Measurements from ENCODE around the gene DAP. TPM values are rescaled to one million over a fixed set of nuclear protein-coding genes. Genes with fewer than 3 reads are reported as not detected.

DAP gene
- total RNA-seq, 4 donors from 2014 or later: 33.6 to 71.4 (median 47.9) TPM

DNA sequence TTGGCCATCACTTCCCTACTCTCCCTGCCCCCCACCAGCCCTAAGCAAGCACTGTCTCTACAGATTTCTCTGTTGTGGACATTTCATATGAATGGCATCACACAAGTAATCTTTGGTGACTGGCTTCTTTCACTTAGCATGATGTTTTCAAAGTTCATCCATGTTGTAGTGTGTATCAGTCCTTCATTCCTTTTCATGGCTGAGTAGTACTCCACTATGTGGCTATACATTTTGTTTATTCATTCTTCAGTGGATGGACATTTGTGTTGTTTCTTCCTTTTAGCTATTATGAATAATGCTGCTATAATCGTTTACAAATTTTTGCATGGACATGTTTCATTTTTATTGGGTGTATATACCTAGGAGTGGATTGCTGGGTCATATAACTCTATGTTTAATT lies 84.1 kb downstream of the DAP start:
- Histone ChIP-seq H3K4me3 (no peak overlapping the region), H3K4me1 (no peaks in the 10 kb centered on the region), H3K27ac (no peak overlapping the region), H3K36me3 (peaks cover 0 to 23% (median 9%) of the 10 kb centered on the region in 4 donors), H3K9me3 (no peaks in the 10 kb centered on the region), H3K27me3 (no peaks in the 10 kb centered on the region)
- in situ Hi-C loops (cut with MboI; ENCODE audit: low pct_ligation_motif_present in 1 of 4, low pct_unique_long_range_greater_than_20kb in 1 of 4, low sequenced_read_pairs in 3 of 4) (no loop called here), intact Hi-C loops (cut with DNase I; ENCODE audit: low total_unique reads) (no loop called here)
- TF ChIP-seq POLR2A (IDR thresholded peaks at IDR 0.05): no peak
- no peak for TF ChIP-seq EP300 (IDR thresholded peaks at IDR 0.05; ENCODE audit: low read depth)
- TF ChIP-seq POLR2AphosphoS5 (IDR thresholded peaks at IDR 0.05): no peak
- TF ChIP-seq, protein P1, sequence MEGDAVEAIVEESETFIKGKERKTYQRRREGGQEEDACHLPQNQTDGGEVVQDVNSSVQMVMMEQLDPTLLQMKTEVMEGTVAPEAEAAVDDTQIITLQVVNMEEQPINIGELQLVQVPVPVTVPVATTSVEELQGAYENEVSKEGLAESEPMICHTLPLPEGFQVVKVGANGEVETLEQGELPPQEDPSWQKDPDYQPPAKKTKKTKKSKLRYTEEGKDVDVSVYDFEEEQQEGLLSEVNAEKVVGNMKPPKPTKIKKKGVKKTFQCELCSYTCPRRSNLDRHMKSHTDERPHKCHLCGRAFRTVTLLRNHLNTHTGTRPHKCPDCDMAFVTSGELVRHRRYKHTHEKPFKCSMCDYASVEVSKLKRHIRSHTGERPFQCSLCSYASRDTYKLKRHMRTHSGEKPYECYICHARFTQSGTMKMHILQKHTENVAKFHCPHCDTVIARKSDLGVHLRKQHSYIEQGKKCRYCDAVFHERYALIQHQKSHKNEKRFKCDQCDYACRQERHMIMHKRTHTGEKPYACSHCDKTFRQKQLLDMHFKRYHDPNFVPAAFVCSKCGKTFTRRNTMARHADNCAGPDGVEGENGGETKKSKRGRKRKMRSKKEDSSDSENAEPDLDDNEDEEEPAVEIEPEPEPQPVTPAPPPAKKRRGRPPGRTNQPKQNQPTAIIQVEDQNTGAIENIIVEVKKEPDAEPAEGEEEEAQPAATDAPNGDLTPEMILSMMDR (IDR thresholded peaks at IDR 0.05): no peak
- 85 to 100% methylated on average over 1 of the region's 1 CpG for WGBS, 2 donors (ENCODE audit: low coverage in 1 of 2)
- no peak for DNase-seq

DNA sequence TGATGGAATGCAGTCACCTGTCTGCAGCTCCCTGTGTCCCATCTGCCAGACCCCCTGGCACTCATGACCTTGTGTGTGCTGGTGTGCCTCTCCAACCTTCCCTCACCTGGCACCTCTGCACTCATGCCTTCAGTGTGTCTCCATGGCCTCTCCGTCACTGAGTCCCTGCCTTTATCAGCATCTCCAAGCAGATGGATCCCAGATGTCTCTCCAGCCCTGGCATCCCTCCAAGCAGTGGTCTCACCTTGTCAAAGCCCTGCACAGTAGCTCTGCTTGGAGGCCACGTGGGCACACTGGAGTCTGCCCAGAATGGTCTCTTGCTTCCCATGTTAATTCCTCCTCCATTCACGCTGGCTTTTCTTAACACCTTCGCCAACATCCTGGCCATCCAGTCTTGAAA lies 84.8 kb downstream of the DAP start:
- in situ Hi-C loops (cut with MboI; ENCODE audit: low pct_ligation_motif_present in 1 of 4, low pct_unique_long_range_greater_than_20kb in 1 of 4, low sequenced_read_pairs in 3 of 4): no loop called here
- TF ChIP-seq POLR2AphosphoS5 (IDR thresholded peaks at IDR 0.05) (no peak), EP300 (IDR thresholded peaks at IDR 0.05; ENCODE audit: low read depth) (no peak)
- TF ChIP-seq, protein P1 (IDR thresholded peaks at IDR 0.05): no peak
- intact Hi-C loops (cut with DNase I; ENCODE audit: low total_unique reads): no loop called here

DNA sequence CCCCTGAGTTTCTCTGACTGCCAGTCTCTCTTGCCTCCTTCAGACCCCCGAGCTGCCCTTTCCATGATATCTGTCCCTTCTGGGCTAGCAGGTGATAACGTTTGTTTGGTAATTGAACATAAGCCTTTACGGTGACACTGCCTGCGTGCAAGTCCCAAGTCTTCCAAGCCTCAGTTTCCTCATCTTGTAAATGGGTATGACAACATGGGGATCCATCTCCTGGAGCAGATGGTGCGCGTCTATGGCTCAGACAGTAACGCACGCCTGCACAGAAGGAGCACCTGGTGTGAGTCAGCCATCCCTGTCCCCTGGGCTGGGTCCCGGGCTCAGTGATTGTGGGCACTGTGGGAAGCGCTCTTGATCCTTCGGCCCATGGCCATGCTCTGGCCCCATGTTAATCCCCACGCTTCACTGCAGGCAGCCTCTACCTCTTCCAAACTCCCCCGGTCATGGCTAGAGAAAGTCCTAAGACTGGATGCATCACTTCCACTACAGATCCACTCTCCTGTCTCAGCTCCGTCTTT lies 85.8 kb downstream of the DAP start:
- H3K9me3 ChIP-seq: no peaks in the 10 kb centered on the region
- no peak overlapping the region for H3K27ac ChIP-seq
- peaks cover 0 to 14% (median 5%) of the 10 kb centered on the region in 4 donors for H3K36me3 ChIP-seq
- no peak for DNase-seq
- no peaks in the 10 kb centered on the region for H3K4me1 ChIP-seq
- no peaks in the 10 kb centered on the region for H3K27me3 ChIP-seq
- in situ Hi-C loops (cut with MboI; ENCODE audit: low pct_ligation_motif_present in 1 of 4, low pct_unique_long_range_greater_than_20kb in 1 of 4, low sequenced_read_pairs in 3 of 4): no loop called here
- intact Hi-C loops (cut with DNase I; ENCODE audit: low total_unique reads): no loop called here
- no peak overlapping the region for H3K4me3 ChIP-seq
- 78 to 81% methylated on average over 7 to 14 of the region's 14 CpGs for WGBS, 2 donors (ENCODE audit: low coverage in 1 of 2)
- no peak for TF ChIP-seq POLR2A (IDR thresholded peaks at IDR 0.05)
- no peak for TF ChIP-seq EP300 (IDR thresholded peaks at IDR 0.05; ENCODE audit: low read depth)
- no peak for TF ChIP-seq POLR2AphosphoS5 (IDR thresholded peaks at IDR 0.05)
- TF ChIP-seq, protein P1 (IDR thresholded peaks at IDR 0.05): no peak

More for the DNA sequence above, 84.8 kb downstream of the DAP start:
- Histone ChIP-seq H3K9me3 (no peaks in the 10 kb centered on the region), H3K4me3 (no peak overlapping the region), H3K36me3 (peaks cover 0 to 23% (median 9%) of the 10 kb centered on the region in 4 donors), H3K27ac (no peak overlapping the region), H3K27me3 (no peaks in the 10 kb centered on the region), H3K4me1 (no peaks in the 10 kb centered on the region)
- no peak for DNase-seq
- 67 to 82% methylated on average over 2 to 4 of the region's 4 CpGs for WGBS, 2 donors (ENCODE audit: low coverage in 1 of 2)

DNA sequence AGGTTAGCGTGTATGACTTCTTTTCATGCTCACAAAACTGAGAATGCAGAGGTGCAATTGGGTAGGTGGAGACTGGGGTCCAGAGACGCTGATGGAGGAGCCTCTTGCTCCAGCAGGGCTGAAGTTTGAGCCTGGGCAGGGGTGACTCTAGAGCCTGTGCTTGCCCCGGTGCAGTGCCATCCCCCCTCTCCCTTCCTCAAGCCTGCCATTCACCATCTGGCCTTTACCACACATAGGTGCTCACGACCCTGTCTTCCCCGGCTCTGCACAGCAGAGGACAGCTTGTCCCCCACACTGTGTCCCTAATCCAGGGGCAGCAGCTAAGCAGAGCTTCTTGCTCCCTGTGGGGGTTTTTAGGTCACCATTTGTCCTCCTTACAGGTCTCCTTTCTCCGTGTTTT lies 86.5 kb downstream of the DAP start:
- H3K4me1 ChIP-seq: no peaks in the 10 kb centered on the region
- no peak overlapping the region for H3K27ac ChIP-seq
- peaks cover 0 to 7% (median 2%) of the 10 kb centered on the region in 4 donors for H3K36me3 ChIP-seq
- no peaks in the 10 kb centered on the region for H3K9me3 ChIP-seq
- in situ Hi-C loops (cut with MboI; ENCODE audit: low pct_ligation_motif_present in 1 of 4, low pct_unique_long_range_greater_than_20kb in 1 of 4, low sequenced_read_pairs in 3 of 4): no loop called here
- no peak for DNase-seq
- intact Hi-C loops (cut with DNase I; ENCODE audit: low total_unique reads): no loop called here
- H3K27me3 ChIP-seq: no peaks in the 10 kb centered on the region
- no peak overlapping the region for H3K4me3 ChIP-seq
- 40 to 45% methylated on average over 1 to 6 of the region's 6 CpGs for WGBS, 2 donors (ENCODE audit: low coverage in 1 of 2)
- TF ChIP-seq POLR2AphosphoS5 (IDR thresholded peaks at IDR 0.05): no peak
- TF ChIP-seq, protein P1 (IDR thresholded peaks at IDR 0.05): no peak
- no peak for TF ChIP-seq EP300 (IDR thresholded peaks at IDR 0.05; ENCODE audit: low read depth)
- TF ChIP-seq POLR2A (IDR thresholded peaks at IDR 0.05): no peak

Data from transverse colon (tissue), 4 donors.